ENCODE data around the gene CREBRF. TPM values are rescaled to one million over a fixed set of nuclear protein-coding genes. Genes with fewer than 3 reads are reported as not detected.

Gene CREBRF
- total and polyA plus RNA-seq, 4 donors = 2.0 to 12.0 (median 7.7) TPM

- TF ChIP-seq FOXA1 (IDR thresholded peaks at IDR 0.05) (no peak), NR2F2 (IDR thresholded peaks at IDR 0.05) (peak; percentile 75)
These were observed 1.1 kb downstream of the CREBRF start (continued) for GRCh38 chr5:173057062-173057924.

GRCh38 chr5:173062141-173062540 is 6.0 kb downstream of the CREBRF start:
- Histone ChIP-seq H3K27ac (ENCODE audit: low read depth in 1 of 2, low read length in 2 of 2) (no peak overlapping the region), H3K9ac (ENCODE audit: low read depth in 1 of 2, low read length in 2 of 2) (no peak overlapping the region), H3K36me3 (ENCODE audit: control insufficient read depth in 4 of 4, insufficient read depth in 3 of 4, low read depth in 1 of 4, low read length in 3 of 4) (no peaks in the 10 kb centered on the region), H3K27me3 (ENCODE audit: control insufficient read depth in 4 of 4, insufficient read depth in 4 of 4, low read length in 3 of 4) (no peaks in the 10 kb centered on the region), H3K4me3 (ENCODE audit: low read depth in 1 of 3, low read length in 3 of 3) (no peak overlapping the region), H3K4me1 (ENCODE audit: control insufficient read depth in 4 of 4, insufficient read depth in 4 of 4, low read length in 3 of 4) (peaks cover 2 to 18% (median 17%) of the 10 kb centered on the region in 4 donors), H3K9me3 (ENCODE audit: control insufficient read depth in 4 of 4, low read length in 3 of 4) (no peaks in the 10 kb centered on the region)
- DNase-seq (ENCODE audit: low spot score) = no peak
- 83% methylated on average over 4 of the region's 4 CpGs for WGBS
- no peak for TF ChIP-seq NR2F2 (IDR thresholded peaks at IDR 0.05)
- no peak for TF ChIP-seq MAX (IDR thresholded peaks at IDR 0.05)
- TF ChIP-seq ZBTB33 (IDR thresholded peaks at IDR 0.05) = no peak
- TF ChIP-seq JUND (IDR thresholded peaks at IDR 0.05) = no peak
- TF ChIP-seq CTCF (IDR thresholded peaks at IDR 0.05; ENCODE audit: low read depth, low read length, missing input control) = no peak
- TF ChIP-seq RAD21 (IDR thresholded peaks at IDR 0.05) = no peak
- TF ChIP-seq GABPA (IDR thresholded peaks at IDR 0.05 in 1 of 2, conservative IDR thresholded peaks at IDR 0.05 in 1 of 2) = no peak
- TF ChIP-seq HNF4G (IDR thresholded peaks at IDR 0.05) = no peak
- TF ChIP-seq FOXA2 (IDR thresholded peaks at IDR 0.05) = no peak
- TF ChIP-seq ATF3 (IDR thresholded peaks at IDR 0.05) = no peak
- TF ChIP-seq SP1 (IDR thresholded peaks at IDR 0.05) = no peak
- no peak for TF ChIP-seq REST (IDR thresholded peaks at IDR 0.05)
- TF ChIP-seq HNF4A (conservative IDR thresholded peaks at IDR 0.05) = no peak
- TF ChIP-seq EGR1 (IDR thresholded peaks at IDR 0.05; ENCODE audit: low read depth in 2 of 2) = no peak
